IMR-90 (cell line): ENCODE measurements around the gene ITGAE. TPM values are rescaled to one million over a fixed set of nuclear protein-coding genes. Genes with fewer than 3 reads are reported as not detected.
A peak's percentile ranks its signal among the peaks of the same experiment; 100 is the strongest.

Source experiments
- ATAC-seq: fragments of 200-7000 bp; cut with Tn5 transposase; 2 replicates; pipeline ENCODE4 v1.9.1; 2020; ENCODE audit warnings: low read depth, mild to moderate bottlenecking, moderate library complexity
- BruUV-seq: library from RNA; stranded (reverse); fragments of 400-500 nt; replicated peaks from 2 replicates; lab custom pipeline; 2021; lab: Mats Ljungman, UMichigan
- CTCF ChIA-PET: fragments of 300-600 bp; formaldehyde crosslinking; extraction: SDS; loops from one replicate; lab custom pipeline; 2021; ENCODE audit warnings: antibody characterized with exemption; lab: Yijun Ruan, JAX
- POLR2A ChIA-PET: fragments of 300-600 bp; sonication (Branson Sonifier 250); formaldehyde crosslinking; loops from one replicate; lab custom pipeline; 2022; ENCODE audit warnings: antibody characterized with exemption; ENCODE audit not compliant: unreplicated experiment; lab: Charles Lee
- DNase-seq: peaks from one replicate; pipeline ENCODE4 v3.0.0; 2013
- H2AFZ ChIP-seq: replicated peaks from 2 replicates; pipeline ENCODE3; 2013; ENCODE audit warnings: low read length, mild to moderate bottlenecking; ENCODE audit not compliant: poor library complexity
- H2AK5ac ChIP-seq: 2 replicates; pipeline ENCODE4 v1.6.1; 2013; ENCODE audit warnings: low read depth, low read length, inconsistent platforms
- H2AK9ac ChIP-seq: replicated peaks from 2 replicates; pipeline ENCODE3; 2013; ENCODE audit warnings: mild to moderate bottlenecking, low read depth, low read length, moderate library complexity; ENCODE audit not compliant: poor library complexity
- H2BK120ac ChIP-seq: 2 replicates; pipeline ENCODE4 v1.6.1; 2013; ENCODE audit warnings: low read depth, low read length, inconsistent platforms
- H2BK15ac ChIP-seq: 3 replicates; pipeline ENCODE4 v1.6.1; 2013; ENCODE audit warnings: low read depth, low read length, inconsistent platforms
- H2BK20ac ChIP-seq: 2 replicates; pipeline ENCODE4 v1.6.1; 2013; ENCODE audit warnings: low read depth, mild to moderate bottlenecking, inconsistent platforms, low read length, moderate library complexity
- H2BK5ac ChIP-seq: 2 replicates; pipeline ENCODE4 v1.6.1; 2013; ENCODE audit warnings: mild to moderate bottlenecking, low read depth, low read length, inconsistent platforms; ENCODE audit not compliant: poor library complexity, severe bottlenecking
- H3K14ac ChIP-seq: replicated peaks from 2 replicates; pipeline ENCODE4 v1.6.1; 2013; ENCODE audit warnings: low read depth, low read length, inconsistent platforms
- H3K18ac ChIP-seq: 2 replicates; pipeline ENCODE4 v1.6.1; 2013; ENCODE audit warnings: low read depth, low read length, control low read depth
- H3K23ac ChIP-seq: 2 replicates; pipeline ENCODE4 v1.6.1; 2013; ENCODE audit warnings: low read depth, low read length, inconsistent platforms
- H3K27ac ChIP-seq: 2 replicates; pipeline ENCODE4 v1.5.1; 2013; ENCODE audit warnings: mild to moderate bottlenecking, control low read depth, low read length; ENCODE audit not compliant: insufficient read depth
- H3K27me3 ChIP-seq: 2 replicates; pipeline ENCODE4 v1.6.1; 2013; ENCODE audit warnings: low read length; ENCODE audit not compliant: control insufficient read depth, insufficient read depth
- H3K36me3 ChIP-seq: 2 replicates; pipeline ENCODE4 v1.6.1; 2013; ENCODE audit warnings: low read length, mixed read lengths; ENCODE audit not compliant: control insufficient read depth, insufficient read depth
- H3K4ac ChIP-seq: 2 replicates; pipeline ENCODE4 v1.6.1; 2013; ENCODE audit warnings: low read depth, low read length, inconsistent platforms
- H3K4me1 ChIP-seq: 2 replicates; pipeline ENCODE4 v1.6.1; 2013; ENCODE audit warnings: low read length, mixed read lengths; ENCODE audit not compliant: control insufficient read depth, insufficient read depth
- H3K4me2 ChIP-seq: 2 replicates; pipeline ENCODE4 v1.6.1; 2013; ENCODE audit warnings: low read depth, mild to moderate bottlenecking, control low read depth, low read length, moderate library complexity
- H3K4me3 ChIP-seq: 2 replicates; pipeline ENCODE4 v1.5.1; 2013; ENCODE audit warnings: low read depth, mild to moderate bottlenecking, control low read depth, low read length, moderate library complexity; ENCODE audit not compliant: insufficient read depth
- H3K56ac ChIP-seq: 2 replicates; pipeline ENCODE4 v1.6.1; 2013; ENCODE audit warnings: low read length, inconsistent platforms; ENCODE audit not compliant: insufficient read depth; ENCODE audit errors: extremely low read depth
- H3K79me1 ChIP-seq, 2 experiments: 2 replicates each; pipeline ENCODE4 v1.6.1; 2013; ENCODE audit warnings: low read length in 2 of 2, inconsistent platforms in 1 of 2, low read depth in 1 of 2
- H3K9ac ChIP-seq: 2 replicates; pipeline ENCODE4 v1.6.1; 2013; ENCODE audit warnings: low read depth, low read length, control low read depth
- H3K9me1 ChIP-seq: 2 replicates; pipeline ENCODE4 v1.6.1; 2013; ENCODE audit warnings: low read length, inconsistent platforms; ENCODE audit not compliant: insufficient read depth
- H3K9me3 ChIP-seq: 2 replicates; pipeline ENCODE4 v1.6.1; 2013; ENCODE audit warnings: low read length; ENCODE audit not compliant: control insufficient read depth, insufficient read depth
- H4K20me1 ChIP-seq: 2 replicates; pipeline ENCODE4 v1.6.1; 2013; ENCODE audit warnings: low read length, inconsistent platforms; ENCODE audit not compliant: insufficient read depth
- H4K5ac ChIP-seq: 2 replicates; pipeline ENCODE4 v1.6.1; 2013; ENCODE audit warnings: mild to moderate bottlenecking, low read depth, low read length, control low read depth
- H4K8ac ChIP-seq, 2 experiments: 2 replicates each; pipeline ENCODE4 v1.6.1; 2013; ENCODE audit warnings: low read depth in 2 of 2, low read length in 2 of 2, control low read depth in 1 of 2, inconsistent platforms in 1 of 2
- H4K91ac ChIP-seq: 2 replicates; pipeline ENCODE4 v1.6.1; 2013; ENCODE audit warnings: low read depth, low read length, inconsistent platforms; ENCODE audit not compliant: insufficient read depth
- CEBPB ChIP-seq: IDR thresholded peaks from 2 replicates; pipeline ENCODE4 v1.6.1; 2012; ENCODE audit warnings: low read depth, low read length, improper control_type of control experiment
- CHD1 ChIP-seq: IDR thresholded peaks from 2 replicates; pipeline ENCODE4 v1.6.1; 2012; ENCODE audit warnings: low read depth, low read length, improper control_type of control experiment
- CTCF ChIP-seq: conservative IDR thresholded peaks from 2 replicates; pipeline ENCODE4 v1.5.1; 2012; ENCODE audit warnings: mild to moderate bottlenecking, low read depth, low read length, improper control_type of control experiment
- FOS ChIP-seq: fragments of 150-350 bp; IDR thresholded peaks from 2 replicates; pipeline ENCODE4 v1.6.1; 2016; ENCODE audit warnings: low read depth, low read length
- MAFK ChIP-seq: IDR thresholded peaks from 2 replicates; pipeline ENCODE4 v1.6.1; 2012; ENCODE audit warnings: low read depth, low read length, improper control_type of control experiment
- MAZ ChIP-seq: IDR thresholded peaks from 2 replicates; pipeline ENCODE4 v1.6.1; 2012; ENCODE audit warnings: low read depth, mild to moderate bottlenecking, low read length, improper control_type of control experiment, moderate library complexity, borderline replicate concordance
- MXI1 ChIP-seq: IDR thresholded peaks from 2 replicates; pipeline ENCODE4 v1.6.1; 2012; ENCODE audit warnings: low read depth, mild to moderate bottlenecking, low read length, moderate library complexity, borderline replicate concordance
- NFE2L2 ChIP-seq: fragments of 150-350 bp; IDR thresholded peaks from 2 replicates; pipeline ENCODE4 v1.6.1; 2016; ENCODE audit warnings: low read depth, mild to moderate bottlenecking, low read length
- RAD21 ChIP-seq: IDR thresholded peaks from 2 replicates; pipeline ENCODE4 v1.6.1; 2012; ENCODE audit warnings: low read length, improper control_type of control experiment
- RCOR1 ChIP-seq: IDR thresholded peaks from 2 replicates; pipeline ENCODE4 v1.6.1; 2012; ENCODE audit warnings: mild to moderate bottlenecking, low read length, improper control_type of control experiment; ENCODE audit not compliant: insufficient replicate concordance
- RFX5 ChIP-seq: IDR thresholded peaks from 2 replicates; pipeline ENCODE4 v1.8.0; 2012; ENCODE audit warnings: low read depth, mild to moderate bottlenecking, low read length, moderate library complexity
- SMC3 ChIP-seq: fragments of 150-350 bp; IDR thresholded peaks from 2 replicates; pipeline ENCODE4 v1.6.1; 2016; ENCODE audit warnings: low read depth, mild to moderate bottlenecking, antibody characterized with exemption, low read length, moderate library complexity
- USF2 ChIP-seq: fragments of 150-350 bp; IDR thresholded peaks from 2 replicates; pipeline ENCODE4 v1.6.1; 2017; ENCODE audit warnings: mild to moderate bottlenecking, antibody characterized with exemption, low read length, low read depth
- WGBS, 2 experiments: methylation state at CpG; one replicate each; pipeline versions ENCODE4 v1.1.5 to v1.1.7; 2013; ENCODE audit warnings: missing lambda C conversion rate in 2 of 2; ENCODE audit not compliant: insufficient read length in 1 of 2; ENCODE audit errors: extremely low coverage in 2 of 2; 5-methylcytosine and 5-hydroxymethylcytosine counted together
- dilution Hi-C: fragments of 300-500 bp; cut with HindIII; formaldehyde crosslinking; loops from one replicate; pipeline ENCODE4 v1.14.3; 2018; ENCODE audit warnings: low sequenced_read_pairs; ENCODE audit not compliant: unreplicated experiment
- in situ Hi-C: fragments of 300-500 bp; cut with MboI; formaldehyde crosslinking; loops from 3 replicates; pipeline ENCODE4 v1.14.3; 2019; ENCODE audit warnings: low sequenced_read_pairs, inconsistent platforms, mixed read lengths
- intact Hi-C: fragments of 100-400 bp; cut with micrococcal nuclease; formaldehyde crosslinking; loops from 2 replicates; pipeline ENCODE4 v1.10.0; 2022
- polyA plus RNA-seq, 3 experiments: library from polyadenylated mRNA; depleted of rRNA; stranded (reverse); fragments of >200 nt; gene quantifications; 2 replicates each; pipeline ENCODE4 v1.2.3, GENCODE V29; 2012; ENCODE audit warnings: low replicate concordance in 1 of 3
- total RNA-seq: library from RNA; depleted of rRNA; stranded (reverse); fragments of >200 nt; gene quantifications from 2 replicates; pipeline ENCODE4 v1.2.3, GENCODE V29; 2012
- TF ChIP-seq, protein P1 (sequence below): fragments of 150-350 bp; IDR thresholded peaks from 2 replicates; pipeline ENCODE4 v1.6.1; 2016; ENCODE audit warnings: low read depth, mild to moderate bottlenecking, low read length, moderate library complexity, borderline replicate concordance

Gene ITGAE
- total and polyA plus RNA-seq, 2 of the 4 experiments (the other 2 are of a cell fraction) = 54.1 to 60.8 TPM

GRCh38 chr17:3846437-3847164 is 45.6 kb upstream of the ITGAE start:
- H2BK120ac ChIP-seq = no peak overlapping the region
- POLR2A ChIA-PET = no interaction called here
- intact Hi-C loops = loop anchor here (1.0 to 2.0 kb wide), 2 partner anchors 46 to 109 kb away; partner anchors contain the start of gene CAMKK1

More at GRCh38 chr17:3846437-3847164, 45.6 kb upstream of the ITGAE start:
- Histone ChIP-seq H4K91ac (no peak overlapping the region), H3K9me3 (no peaks in the 10 kb centered on the region), H3K9ac (no peak overlapping the region), H3K18ac (no peak overlapping the region), H3K56ac (no peak overlapping the region), H2BK20ac (no peak overlapping the region), H3K79me1 (peaks cover 20 to 32% of the 10 kb centered on the region in 2 experiments), H3K9me1 (peaks cover 9% of the 10 kb centered on the region; the same call in 1 of the 2 replicates), H3K4me2 (peak overlapping the region; percentile 85), H4K5ac (no peak overlapping the region), H2AK5ac (no peak overlapping the region), H3K4me1 (peaks cover 3% of the 10 kb centered on the region), H3K27me3 (peaks cover 6% of the 10 kb centered on the region), H3K4me3 (peak overlapping the region; percentile 18; the same call in 1 of the 2 replicates), H2AK9ac (no peak overlapping the region), H3K27ac (no peak overlapping the region), H3K4ac (peak overlapping the region; percentile 26; the same call in 1 of the 2 replicates), H3K23ac (no peak overlapping the region), H3K14ac (no peak overlapping the region), H4K8ac (peak overlapping the region in 1 of 2 experiments; percentile 56; a peak in 1 of 4 replicates), H3K36me3 (peaks cover 11% of the 10 kb centered on the region), H2BK15ac (no peak overlapping the region), H4K20me1 (peaks cover 13% of the 10 kb centered on the region; the same call in 1 of the 2 replicates), H2AFZ (peak overlapping the region; percentile 60), H2BK5ac (no peak overlapping the region)
- dilution Hi-C loops (no loop called here), in situ Hi-C loops (no loop called here)
- ATAC-seq (no peak), DNase-seq (no peak)
- BruUV-seq = no TSS peak
- TF ChIP-seq RAD21 = no peak
- no peak for TF ChIP-seq CEBPB
- no peak for TF ChIP-seq CHD1
- TF ChIP-seq MXI1 = no peak; the same call in 1 of the 2 replicates
- TF ChIP-seq, protein P1, sequence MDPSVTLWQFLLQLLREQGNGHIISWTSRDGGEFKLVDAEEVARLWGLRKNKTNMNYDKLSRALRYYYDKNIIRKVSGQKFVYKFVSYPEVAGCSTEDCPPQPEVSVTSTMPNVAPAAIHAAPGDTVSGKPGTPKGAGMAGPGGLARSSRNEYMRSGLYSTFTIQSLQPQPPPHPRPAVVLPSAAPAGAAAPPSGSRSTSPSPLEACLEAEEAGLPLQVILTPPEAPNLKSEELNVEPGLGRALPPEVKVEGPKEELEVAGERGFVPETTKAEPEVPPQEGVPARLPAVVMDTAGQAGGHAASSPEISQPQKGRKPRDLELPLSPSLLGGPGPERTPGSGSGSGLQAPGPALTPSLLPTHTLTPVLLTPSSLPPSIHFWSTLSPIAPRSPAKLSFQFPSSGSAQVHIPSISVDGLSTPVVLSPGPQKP = no peak
- no peak for TF ChIP-seq MAFK
- no peak for TF ChIP-seq CTCF
- no peak for TF ChIP-seq FOS
- TF ChIP-seq RFX5 = no peak
- no peak for TF ChIP-seq RCOR1
- TF ChIP-seq NFE2L2 = no peak
- no peak for TF ChIP-seq SMC3
- no peak for TF ChIP-seq MAZ
- no peak for TF ChIP-seq USF2
- WGBS, 2 experiments = 0% methylated on average over 4 of the region's 17 CpGs; no CpG with 5 or more reads in 1 of the 2 experiments
- CTCF ChIA-PET = interaction anchor here (0.5 to 3.2 kb wide), 17 partner anchors 10 to 172 kb away, joined by 3 to 18 read pairs (median 4); no protein-coding TSS in a partner anchor
